Fibroblast of the aortic adventitia (primary cell): ENCODE data around the gene NPIPB6. TPM values are rescaled to one million over a fixed set of nuclear protein-coding genes. Genes with fewer than 3 reads are reported as not detected.
"Not testable (repeated sequence)": the region's sequence is repeated elsewhere in the genome, so short reads cannot be mapped to it uniquely, and the experiment has no call there.

ENCODE experiments used
- DNase-seq: peaks from one replicate; pipeline ENCODE4 v3.0.0-alpha.2; 2010; ENCODE audit warnings: low read depth
- H3K4me3 ChIP-seq: 2 replicates; pipeline ENCODE4 v1.5.1; 2011; ENCODE audit warnings: low read depth, mild to moderate bottlenecking, control low read depth, low read length, moderate library complexity
- total RNA-seq: library from RNA; depleted of rRNA; stranded (reverse); fragments of >200 nt; gene quantifications from 2 replicates; pipeline ENCODE4 v1.2.3, GENCODE V29; 2012; ENCODE audit warnings: low replicate concordance

The NPIPB6 gene
- total RNA-seq: 26.7 TPM in 1 of 2 replicates, not detected in the other

GRCh38 chr16:28363408-28363807 lies at the start of gene NPIPB6:
TSS of gene NPIPB6 (minus strand) at chr16:28363508. CDS start at chr16:28362822, 686 bp downstream.
- DNase-seq, H3K4me3 ChIP-seq: not testable (repeated sequence)

DNA sequence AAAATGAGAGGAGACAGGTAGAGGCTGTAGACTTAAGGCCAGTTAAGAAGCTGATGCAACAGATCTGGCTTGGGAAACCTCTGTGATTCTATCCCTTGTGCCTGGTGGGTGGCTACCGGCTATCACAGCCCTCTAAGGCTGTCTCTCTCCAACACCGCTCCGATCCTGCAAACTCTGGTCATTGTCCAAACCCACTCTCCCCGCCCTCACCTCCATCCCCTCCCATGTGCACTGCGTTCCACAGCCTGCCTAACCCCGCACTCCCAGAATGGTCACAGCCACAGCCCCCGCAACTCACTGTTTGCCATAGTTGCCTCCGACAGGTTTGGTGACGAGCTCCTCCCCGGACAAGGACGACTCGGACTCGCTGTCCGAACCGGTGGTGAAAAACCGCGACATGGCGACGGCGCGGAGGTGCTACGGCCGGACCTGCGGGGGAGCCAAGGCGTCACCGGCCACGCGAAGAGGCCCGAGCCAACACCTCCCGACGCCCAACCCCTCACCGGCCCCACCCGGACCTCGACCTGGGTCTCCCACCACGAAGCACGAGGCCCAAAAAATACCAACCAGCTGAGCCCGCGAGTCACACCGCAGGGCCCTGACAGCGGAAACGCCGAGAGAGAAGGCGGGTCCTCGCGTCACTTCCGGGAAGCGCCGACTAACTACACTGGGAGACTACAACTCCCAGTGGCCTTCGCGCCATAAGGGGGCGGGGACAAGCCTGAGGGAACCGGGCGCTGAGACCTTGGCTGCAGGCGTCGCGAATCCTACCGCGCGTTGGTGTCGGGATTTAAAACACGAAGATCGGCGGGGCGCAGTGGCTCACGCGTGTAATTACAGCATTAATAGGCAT lies 40.1 kb upstream of the NPIPB6 start, which contains the start of gene EIF3CL:
TSS of gene EIF3CL (minus strand) at position 622 of the 853 bp plus-strand sequence. CDS start at position 399, 223 bp downstream.
- H3K4me3 ChIP-seq: peak within 1 kb of the TSS; percentile 51
- not testable (repeated sequence) for DNase-seq

GRCh38 chr16:28392054-28392453 lies 28.7 kb upstream of the NPIPB6 start:
- not testable (repeated sequence) for H3K4me3 ChIP-seq, DNase-seq

DNA sequence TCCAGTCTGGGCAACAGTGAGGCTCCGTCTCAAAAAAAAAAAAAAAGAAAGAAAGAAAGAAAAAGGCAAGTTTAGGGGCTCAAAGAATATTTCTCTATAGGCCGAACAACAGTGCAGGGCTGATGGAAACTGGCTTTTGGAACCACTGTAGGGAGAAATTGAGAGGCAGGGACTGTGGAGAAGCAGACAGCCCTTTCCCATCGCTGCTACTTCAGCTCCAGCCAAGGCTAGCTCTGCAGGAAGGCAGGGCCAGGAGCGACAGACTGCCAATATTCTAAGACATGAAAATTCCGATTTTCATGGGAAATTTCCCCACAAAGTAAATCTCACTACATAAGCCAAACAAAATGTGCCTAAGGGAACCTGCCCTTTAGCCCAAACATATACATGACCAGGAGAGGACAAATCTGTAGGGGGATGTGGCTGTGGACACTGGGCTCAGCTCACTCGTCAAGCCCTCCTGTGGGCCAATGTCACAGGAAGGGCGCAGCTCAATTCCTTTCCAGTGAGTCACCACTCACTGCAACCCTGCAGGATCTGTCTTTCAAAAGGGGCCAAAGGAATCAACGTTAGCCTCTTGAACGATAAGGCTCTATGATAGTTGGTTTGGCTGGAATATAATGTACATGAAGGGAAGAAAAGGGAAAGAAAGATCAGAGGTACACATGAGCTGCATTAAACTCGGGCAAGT lies 19.0 kb upstream of the NPIPB6 start:
- DNase-seq: not testable (repeated sequence)

GRCh38 chr16:28377822-28378221 lies 14.5 kb upstream of the NPIPB6 start:
- not testable (repeated sequence) for DNase-seq, H3K4me3 ChIP-seq

More for the DNA sequence above, 19.0 kb upstream of the NPIPB6 start:
- H3K4me3 ChIP-seq: not testable (repeated sequence)

- DNase-seq, H3K4me3 ChIP-seq: not testable (repeated sequence)
Measured at GRCh38 chr16:28377108-28377625, 13.9 kb upstream of the NPIPB6 start.

GRCh38 chr16:28375115-28375514 lies 11.8 kb upstream of the NPIPB6 start:
- DNase-seq, H3K4me3 ChIP-seq: not testable (repeated sequence)

- DNase-seq, H3K4me3 ChIP-seq: not testable (repeated sequence)
Measured at GRCh38 chr16:28374281-28374680, 11.0 kb upstream of the NPIPB6 start.

GRCh38 chr16:28367926-28368325 lies 4.6 kb upstream of the NPIPB6 start:
- not testable (repeated sequence) for DNase-seq, H3K4me3 ChIP-seq

DNA sequence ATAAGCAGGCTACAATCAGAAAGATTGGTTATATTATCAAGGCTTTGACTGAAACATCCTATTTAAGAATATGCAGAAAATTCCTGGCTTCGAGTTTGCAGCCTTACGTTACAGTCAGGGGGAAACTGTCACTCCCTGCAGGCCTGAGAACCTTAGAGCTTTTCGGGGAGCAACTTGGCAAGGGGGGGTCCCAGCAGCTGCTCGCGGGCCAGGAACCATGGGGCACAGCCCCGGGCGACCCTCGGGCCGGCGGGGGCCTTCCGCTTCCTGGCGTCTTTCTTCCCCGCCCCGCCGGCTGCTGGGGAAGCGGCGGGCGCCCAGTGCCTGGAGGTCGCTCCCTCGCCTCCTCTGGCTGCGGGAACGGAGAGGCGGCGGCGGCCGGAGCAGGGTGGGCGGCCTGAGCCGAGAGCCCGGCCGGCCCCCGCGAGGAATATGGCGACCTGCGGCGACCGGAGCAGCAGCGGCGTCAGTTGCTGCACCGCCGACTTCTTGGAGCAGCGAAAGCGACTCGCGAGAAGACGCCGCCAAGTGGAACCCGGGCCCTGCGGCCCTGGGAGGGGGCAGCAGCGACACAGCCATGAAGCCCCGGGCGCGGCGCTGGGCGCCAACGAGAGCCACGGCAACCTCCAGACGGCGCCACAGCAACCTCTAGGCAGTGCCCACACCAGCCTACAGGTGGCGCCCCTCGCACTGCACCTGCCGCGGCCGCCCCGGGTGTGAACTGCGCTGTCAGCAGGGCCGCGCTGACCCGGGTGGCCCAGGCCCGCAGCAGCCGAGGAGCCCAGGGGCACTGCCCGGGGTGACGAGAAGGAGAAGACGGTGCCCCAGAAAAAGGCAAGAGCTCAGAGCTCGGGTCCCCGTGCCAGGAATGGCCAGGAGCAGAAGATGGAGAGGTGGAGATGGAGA lies 1.2 kb upstream of the NPIPB6 start:
- DNase-seq, H3K4me3 ChIP-seq: not testable (repeated sequence)

DNA sequence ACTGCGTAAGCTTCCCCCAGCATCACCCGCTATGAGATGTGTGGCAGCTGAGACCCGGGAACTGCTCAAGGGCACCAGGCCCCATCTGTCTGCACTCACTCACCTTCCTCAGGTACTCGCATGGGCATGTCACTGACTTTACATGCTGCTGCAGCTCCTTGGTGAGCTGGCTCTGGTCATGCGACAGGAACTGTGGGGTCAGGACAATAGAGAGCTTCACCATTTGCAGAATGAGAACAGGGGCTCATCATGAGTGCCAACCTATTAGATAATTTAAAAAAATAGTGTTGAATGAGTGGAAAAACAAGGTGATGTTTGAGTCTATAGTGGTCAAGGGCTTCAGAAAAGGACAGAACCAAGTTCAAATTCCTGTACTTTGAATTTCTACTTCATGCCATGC lies 708 bp downstream of the NPIPB6 start:
- not testable (repeated sequence) for H3K4me3 ChIP-seq, DNase-seq

DNA sequence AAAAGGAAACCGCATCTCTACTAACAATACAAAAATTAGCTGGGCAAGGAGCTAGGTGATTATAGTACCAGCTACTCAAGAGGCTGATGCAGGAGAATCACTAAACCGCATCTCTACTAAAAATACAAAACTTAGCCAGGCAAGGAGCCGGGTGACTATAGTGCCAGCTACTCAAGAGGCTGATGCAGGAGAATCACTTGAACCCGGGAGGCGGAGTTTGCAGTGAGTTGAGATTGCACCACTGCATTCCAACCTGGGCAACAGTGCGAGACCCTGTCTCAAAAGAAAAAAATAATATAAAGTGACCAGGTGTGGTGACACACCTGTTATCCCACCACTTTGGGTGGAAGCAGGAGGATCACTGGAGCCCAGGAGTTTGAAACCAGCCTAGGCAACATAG lies 25.1 kb downstream of the NPIPB6 start:
- DNase-seq: not testable (repeated sequence)

DNA sequence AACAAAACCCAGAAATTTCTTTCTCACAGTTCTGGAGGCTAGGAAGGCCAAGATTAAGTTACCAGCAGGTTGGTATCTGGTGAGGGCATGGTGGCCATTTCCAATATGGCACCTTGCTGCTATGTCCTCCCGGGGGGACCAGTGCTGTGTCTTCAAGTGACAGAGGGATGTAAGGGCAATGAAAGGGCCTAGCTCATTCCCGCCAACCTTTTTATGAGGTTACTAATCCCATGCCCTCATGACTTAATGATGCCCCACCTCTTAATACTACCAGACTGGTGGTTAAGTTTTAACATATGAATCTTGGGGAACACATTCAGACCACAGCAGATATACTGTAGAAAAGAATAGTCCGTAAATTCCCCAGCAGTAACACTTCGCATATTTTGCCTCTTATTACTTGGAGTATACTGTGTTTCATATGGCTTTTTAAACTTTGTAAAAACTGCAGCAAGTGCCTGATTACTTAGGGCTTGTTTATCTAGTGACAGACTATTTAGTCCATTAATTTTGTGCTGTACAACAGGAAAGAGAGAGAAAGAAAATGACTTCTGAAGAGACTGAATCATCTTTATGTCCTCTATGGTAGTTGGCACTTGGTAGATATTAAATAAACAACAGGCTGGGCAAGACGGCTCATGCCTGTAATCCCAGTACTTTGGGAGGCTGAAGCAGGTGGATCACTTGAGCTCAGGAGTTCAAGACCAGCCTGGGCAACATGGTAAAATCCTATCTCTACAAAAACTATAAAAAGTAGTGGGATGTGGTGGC lies 26.2 kb downstream of the NPIPB6 start:
- not testable (repeated sequence) for H3K4me3 ChIP-seq, DNase-seq

More for the DNA sequence above, 25.1 kb downstream of the NPIPB6 start:
- H3K4me3 ChIP-seq: not testable (repeated sequence)

DNA sequence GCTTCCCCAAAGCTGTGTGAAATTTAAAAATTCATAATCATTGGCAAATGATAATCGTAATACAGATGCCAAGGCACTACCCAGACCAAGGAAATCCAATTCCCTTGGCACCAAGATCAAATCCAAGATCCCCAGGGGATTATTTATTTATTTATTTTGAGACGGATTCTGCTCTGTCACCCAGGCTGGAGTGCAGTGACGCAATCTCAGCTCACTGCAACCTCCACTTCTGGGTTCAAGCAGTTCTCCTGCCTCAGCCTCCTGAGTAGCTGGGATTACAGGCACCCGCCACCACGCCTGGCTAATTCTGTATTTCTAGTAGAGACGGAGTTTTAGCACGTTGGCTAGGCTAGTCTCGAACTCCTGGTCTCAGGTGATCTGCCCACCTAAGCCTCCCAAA lies 27.6 kb downstream of the NPIPB6 start:
- not testable (repeated sequence) for DNase-seq, H3K4me3 ChIP-seq

DNA sequence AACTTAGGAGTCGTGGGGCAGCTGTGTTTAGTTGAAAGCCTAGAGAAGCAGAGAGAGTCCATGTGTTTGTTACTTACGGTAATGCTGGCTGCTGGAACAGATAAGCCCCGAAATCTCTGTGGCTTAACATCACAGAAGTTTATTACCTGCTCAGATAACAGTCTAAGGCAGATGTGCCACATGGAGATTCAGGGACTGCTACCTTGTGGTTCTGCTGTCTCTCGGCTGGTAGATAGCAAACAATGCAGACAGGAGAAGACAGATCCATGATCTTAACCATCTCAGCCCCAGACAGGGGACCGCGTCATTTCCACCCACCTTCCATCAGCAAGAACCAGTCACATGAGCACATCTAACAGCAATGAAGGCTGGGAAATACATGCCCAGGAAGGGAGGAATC lies 30.7 kb downstream of the NPIPB6 start:
- not testable (repeated sequence) for DNase-seq, H3K4me3 ChIP-seq

DNA sequence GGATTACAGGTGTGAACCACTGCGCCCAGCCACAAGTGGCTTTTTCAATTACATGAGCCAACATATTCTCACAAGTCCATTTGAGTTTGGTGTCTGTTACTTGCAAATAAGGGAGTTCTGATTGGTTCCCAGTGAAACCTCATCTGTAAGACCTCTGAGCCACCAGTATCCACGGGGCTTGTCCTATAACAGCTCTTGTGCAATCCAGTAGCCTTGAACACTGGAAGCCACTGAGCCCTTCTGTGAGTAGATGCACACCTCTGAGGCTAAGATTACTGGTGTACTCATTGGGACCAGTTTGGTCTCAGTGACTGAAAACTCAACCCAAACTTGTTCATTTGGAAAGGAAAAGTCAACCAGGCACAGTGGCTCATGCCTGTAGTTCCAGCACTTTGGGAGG lies 32.3 kb downstream of the NPIPB6 start:
- not testable (repeated sequence) for H3K4me3 ChIP-seq, DNase-seq

- DNase-seq, H3K4me3 ChIP-seq: not testable (repeated sequence)
Measured at GRCh38 chr16:28330232-28330631, 33.1 kb downstream of the NPIPB6 start.
